Endothelial cell of hepatic sinusoid (primary cell): ENCODE data around the gene RTF2.
"Not testable (repeated sequence)": the region's sequence is repeated elsewhere in the genome, so short reads cannot be mapped to it uniquely, and the experiment has no call there.

Source experiments
- in situ Hi-C: cut with HindIII; loops from 2 replicates; pipeline ENCODE4 v1.10.0; 2017; ENCODE audit warnings: low sequenced_read_pairs

Gene RTF2

DNA sequence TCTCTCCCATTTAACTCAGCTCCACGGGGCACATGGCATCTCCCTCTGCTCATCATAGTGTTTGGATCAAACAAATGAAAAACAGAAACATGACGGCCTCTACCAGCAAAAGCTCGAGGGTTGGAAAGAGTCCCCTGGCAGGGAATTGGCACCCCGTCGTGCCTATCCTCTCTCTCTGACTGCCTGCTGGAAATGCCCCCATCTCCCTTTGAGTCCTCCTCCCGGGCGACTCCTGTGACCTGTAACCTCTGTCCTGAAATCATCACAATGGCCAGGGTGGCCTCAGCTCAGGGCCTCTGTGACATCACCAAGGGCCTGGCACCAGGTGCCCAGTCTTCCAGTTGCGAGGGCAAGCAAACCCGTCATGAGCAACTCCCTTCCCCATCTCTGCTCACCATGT is 64.5 kb downstream of the RTF2 start, which contains the start of gene FAM209B:
Gene FAM209B (plus strand): TSS at position 301 of the 400 bp plus-strand sequence. CDS start 96 bp downstream, at position 397.
- in situ Hi-C loops, result not testable (repeated sequence)

DNA sequence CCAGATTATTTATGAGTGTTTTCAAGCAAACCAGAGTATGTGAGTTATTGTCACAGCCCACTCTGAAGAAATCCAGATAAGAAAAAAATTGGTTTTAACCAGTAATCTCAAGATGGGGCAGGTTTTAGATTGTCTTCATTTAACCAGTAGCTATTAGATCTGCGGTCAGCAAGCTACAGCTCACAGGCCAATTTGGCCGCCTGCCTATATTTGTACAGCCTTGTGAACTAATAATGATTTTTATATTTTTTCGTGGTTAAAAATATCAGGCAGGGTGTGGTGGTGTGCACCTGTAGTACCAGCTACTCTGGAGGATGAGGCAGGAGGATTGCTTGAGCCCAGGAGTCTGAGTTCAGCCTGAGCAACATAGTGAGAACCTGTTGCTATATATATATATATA is 69.6 kb downstream of the RTF2 start:
- in situ Hi-C loops, result no loop called here

DNA sequence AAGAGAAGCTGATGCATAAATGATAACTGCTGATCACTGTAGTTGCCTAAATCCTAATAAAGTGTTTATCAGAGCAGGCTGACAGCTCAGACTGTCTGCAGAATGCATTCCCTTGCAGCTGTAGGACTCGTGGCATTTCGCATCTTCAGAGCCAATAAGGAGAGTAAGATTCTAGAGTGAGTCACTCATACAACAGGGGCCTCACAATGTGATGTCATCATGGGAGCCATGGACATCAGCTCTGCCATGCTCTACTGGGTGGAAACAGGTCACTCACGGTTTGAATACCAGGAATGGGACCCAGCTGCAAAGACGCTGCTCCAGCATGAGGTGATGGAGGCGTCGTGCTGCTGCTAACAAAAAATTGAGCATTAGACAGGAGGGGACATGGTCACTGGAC is 72.0 kb downstream of the RTF2 start:
- in situ Hi-C loops, result no loop called here

DNA sequence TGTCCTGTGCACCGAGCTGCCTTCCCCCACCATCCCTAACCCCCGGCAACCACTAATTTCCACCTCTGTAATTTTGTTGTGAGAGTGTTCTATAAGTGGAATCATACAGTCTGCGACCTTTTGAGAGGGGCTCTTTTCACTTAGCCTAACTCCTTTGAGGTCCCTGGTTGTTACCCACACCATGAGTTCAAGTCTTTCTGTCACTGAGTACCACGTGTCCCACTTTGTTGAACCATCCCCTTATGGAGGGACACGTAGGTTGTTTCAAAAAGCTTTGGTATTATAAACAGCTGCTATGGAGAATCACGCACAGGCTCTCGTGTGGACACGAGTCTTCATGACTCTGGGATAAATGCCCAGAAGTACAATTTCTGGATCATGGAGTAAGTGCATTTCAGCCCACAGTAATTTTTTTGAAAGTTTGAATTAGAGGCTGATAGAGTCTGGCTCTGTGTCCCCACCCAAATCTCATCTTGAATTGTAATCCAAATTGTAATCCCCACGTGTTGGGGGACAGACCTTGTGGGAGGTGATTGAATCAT is 74.1 kb downstream of the RTF2 start:
- in situ Hi-C loops, result no loop called here

DNA sequence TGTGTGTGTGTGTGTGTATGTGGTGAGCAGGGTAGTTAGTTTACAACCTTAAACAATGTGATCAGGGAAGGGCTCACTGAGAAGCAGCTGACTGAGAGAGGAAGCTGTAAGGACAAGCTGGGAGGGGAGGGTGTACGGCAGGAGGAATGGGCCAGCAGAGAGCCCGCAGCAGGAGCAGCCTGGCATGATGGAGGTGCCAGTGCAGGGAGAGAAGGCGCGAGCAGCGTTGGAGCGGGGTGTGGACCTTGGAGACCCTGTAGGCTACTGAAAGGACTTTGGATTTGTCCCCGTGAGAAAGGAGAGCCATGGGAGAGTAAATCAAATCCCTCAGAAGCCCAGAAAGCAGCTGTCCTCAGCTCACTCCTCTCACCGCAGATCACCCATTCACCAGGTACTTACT is 83.1 kb downstream of the RTF2 start:
- in situ Hi-C loops, result no loop called here

DNA sequence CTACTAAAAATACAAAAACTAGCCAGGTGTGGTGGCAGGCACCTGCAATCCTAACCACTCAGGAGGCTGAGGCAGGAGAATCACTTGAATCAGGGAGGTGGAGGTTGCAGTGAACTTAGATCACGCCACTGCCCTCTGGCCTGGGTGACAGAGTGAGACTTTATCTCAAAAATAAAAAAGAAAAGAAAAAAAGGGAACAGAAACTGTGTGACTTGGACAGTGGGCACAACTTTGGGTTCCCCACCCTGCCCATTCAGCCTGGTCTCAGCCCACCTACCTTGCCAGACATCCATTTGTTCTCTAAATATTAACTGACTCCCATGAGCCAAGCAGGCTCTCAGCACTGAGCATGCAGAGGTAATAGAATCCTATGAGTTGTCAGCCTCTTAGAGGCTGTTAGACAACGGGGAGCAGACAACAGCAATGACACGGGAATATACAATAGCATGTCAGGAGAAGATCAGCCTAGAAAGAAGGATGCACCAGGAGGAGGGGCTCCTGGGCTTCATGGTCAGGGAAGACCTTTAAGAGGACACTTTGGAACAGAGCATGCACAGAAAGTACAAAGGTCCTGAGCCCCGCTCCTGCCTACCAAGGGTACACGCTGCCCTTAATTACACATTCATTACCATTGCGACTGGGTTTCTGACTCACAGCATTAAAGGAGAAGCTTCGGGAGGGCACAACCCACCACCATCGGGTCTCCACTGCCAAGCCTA is 84.6 kb downstream of the RTF2 start:
- in situ Hi-C loops, result no loop called here

DNA sequence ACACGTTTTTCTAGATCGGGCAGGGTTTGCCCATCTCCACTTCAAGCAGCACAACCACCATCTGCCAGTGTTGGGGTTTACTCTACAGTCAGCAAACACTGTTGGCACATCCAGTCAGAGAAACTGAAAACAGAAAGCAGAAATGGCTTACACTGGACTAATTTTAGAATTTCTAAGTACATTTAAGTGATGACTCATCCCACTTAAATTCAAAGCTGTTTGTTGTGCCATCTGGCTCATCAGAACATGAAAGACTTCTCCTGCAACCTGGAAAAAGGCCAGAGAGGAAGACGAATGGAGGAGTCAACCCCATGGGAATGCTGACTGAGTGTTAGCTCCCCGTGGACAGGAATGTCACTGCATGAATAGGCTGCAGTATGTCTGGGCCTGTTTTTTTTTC is 86.4 kb downstream of the RTF2 start:
- in situ Hi-C loops, result no loop called here

DNA sequence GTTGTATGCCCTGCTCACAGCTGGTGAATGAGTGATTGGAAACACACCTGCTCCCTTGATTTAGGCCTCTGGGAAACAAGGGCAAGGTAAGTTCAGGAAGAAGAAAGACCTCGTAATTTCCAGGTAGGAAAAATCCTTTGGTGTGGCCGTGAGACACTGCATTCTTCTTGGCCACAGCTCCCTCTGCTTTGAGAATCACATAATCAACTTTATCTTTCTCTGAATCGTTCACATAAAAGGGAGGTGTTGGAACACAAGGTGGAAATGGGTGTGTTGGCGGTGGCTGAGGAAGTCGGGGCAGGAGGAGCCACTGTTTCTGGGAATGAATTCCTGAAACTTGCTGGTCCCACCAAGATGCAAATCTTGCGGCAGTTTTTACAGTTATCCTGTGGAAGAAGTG is 90.5 kb downstream of the RTF2 start:
- in situ Hi-C loops, result no loop called here

DNA sequence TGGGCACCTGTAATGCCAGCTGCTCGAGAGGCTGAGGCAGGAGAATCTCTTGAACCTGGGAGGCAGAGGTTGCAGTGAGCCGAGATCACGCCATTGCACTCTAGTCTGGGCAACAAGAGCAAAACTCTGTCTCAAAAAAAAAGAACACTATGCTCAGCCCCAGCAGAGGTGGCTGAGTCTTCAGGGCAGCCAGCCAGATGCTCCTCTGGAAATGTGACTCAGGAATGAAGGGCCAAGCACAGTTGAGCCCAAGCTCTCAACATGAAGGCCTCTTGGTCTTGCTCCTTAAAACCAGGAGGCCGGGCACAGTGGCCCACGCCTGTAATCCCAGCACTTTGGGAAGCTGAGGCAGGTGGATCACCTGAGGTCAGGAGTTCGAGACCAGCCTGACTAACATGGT is 96.1 kb downstream of the RTF2 start:
- in situ Hi-C loops, result not testable (repeated sequence)

DNA sequence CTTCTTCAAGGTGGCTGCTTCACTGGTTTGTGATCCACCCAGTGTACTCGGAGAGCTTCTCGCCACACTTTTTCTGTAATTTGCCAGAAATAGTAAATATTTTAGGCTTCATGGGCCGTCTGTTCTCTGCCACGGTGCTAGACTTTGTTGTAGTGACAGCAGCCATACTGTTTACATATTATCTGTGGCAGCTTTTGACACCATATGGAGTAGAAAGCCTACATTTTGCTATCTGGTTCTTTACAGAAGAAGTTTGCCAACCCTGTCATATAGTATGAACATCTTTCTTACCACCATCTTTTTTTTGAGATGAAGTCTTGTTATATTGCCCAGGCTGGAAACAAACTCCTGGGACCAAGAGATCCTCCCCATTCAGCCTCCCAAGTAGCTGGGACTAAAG is 97.1 kb downstream of the RTF2 start:
- in situ Hi-C loops, result no loop called here

DNA sequence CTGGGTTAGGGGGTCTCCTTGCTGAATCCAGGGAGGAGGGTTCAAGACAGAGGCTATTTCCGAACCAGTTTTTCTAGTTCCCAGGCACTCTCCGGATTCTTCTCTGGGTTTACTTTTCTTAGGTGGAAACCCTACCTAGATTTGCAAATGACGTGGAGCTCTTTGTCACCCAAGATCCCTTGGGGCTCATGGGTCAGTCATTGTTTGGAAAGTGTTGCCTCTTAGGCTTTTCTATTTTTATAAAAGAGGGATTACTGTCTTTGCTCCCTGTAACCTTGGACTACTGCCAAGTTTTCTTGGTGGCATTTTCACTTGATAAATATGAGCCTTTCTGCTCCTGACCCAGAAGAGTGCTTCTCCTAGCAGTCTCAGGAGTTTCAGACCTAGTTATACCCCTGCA is 98.2 kb downstream of the RTF2 start:
- in situ Hi-C loops, result no loop called here
